Muscle of leg (tissue), 11 donors: ENCODE results near the gene SBK3. TPM values are rescaled to one million over a fixed set of nuclear protein-coding genes. Genes with fewer than 3 reads are reported as not detected.
A peak's percentile ranks its signal among the peaks of the same experiment; 100 is the strongest.
"Not testable (repeated sequence)": the region's sequence is repeated elsewhere in the genome, so short reads cannot be mapped to it uniquely, and the experiment has no call there.

Experiments
- DNase-seq: peaks from one replicate; pipeline ENCODE4 v3.0.0; 2013
- H3K27ac ChIP-seq: one replicate; pipeline ENCODE4 v1.5.1; 2013; ENCODE audit warnings: mild to moderate bottlenecking, low read length, control low read depth
- H3K27me3 ChIP-seq: one replicate; pipeline ENCODE4 v1.6.1; 2013; ENCODE audit warnings: low read length; ENCODE audit not compliant: control insufficient read depth, insufficient read depth
- H3K36me3 ChIP-seq: one replicate; pipeline ENCODE4 v1.6.1; 2013; ENCODE audit warnings: low read length; ENCODE audit not compliant: control insufficient read depth, insufficient read depth
- H3K4me1 ChIP-seq: one replicate; pipeline ENCODE4 v1.6.1; 2013; ENCODE audit warnings: low read length; ENCODE audit not compliant: control insufficient read depth, insufficient read depth
- H3K4me3 ChIP-seq: one replicate; pipeline ENCODE4 v1.5.1; 2013; ENCODE audit warnings: low read length, control low read depth
- H3K9me3 ChIP-seq: replicated peaks from 2 replicates; pipeline ENCODE4 v1.6.1; 2013; ENCODE audit warnings: low read depth, low read length; ENCODE audit not compliant: control insufficient read depth
- WGBS: methylation state at CpG from one replicate; pipeline ENCODE4 v1.1.5; 2013; ENCODE audit warnings: missing lambda C conversion rate; ENCODE audit not compliant: insufficient coverage; 5-methylcytosine and 5-hydroxymethylcytosine counted together
- polyA plus RNA-seq, 8 donors: library from polyadenylated mRNA; unstranded; fragments of 120-200 nt; gene quantifications; one replicate each; pipeline versions ENCODE4 v1.2.1 to v1.2.3, GENCODE V29; 2013; ENCODE audit warnings: inconsistent platforms in 1 of 8, low replicate concordance in 1 of 8; ENCODE audit not compliant: insufficient read length in 8 of 8, insufficient read depth in 1 of 8
- total RNA-seq: library from RNA; stranded (reverse); fragments of 120-200 nt; gene quantifications from one replicate; pipeline ENCODE4 v1.2.4, GENCODE V29; 2013

SBK3 gene
- total and polyA plus RNA-seq, 9 donors, result 0.10 to 0.29 (median 0.14) TPM; not detected in 3

GRCh38 chr19:55576746-55577145 lies 31.4 kb upstream of the SBK3 start:
- Histone ChIP-seq H3K27ac (no peak overlapping the region), H3K36me3 (peaks cover 21% of the 10 kb centered on the region), H3K4me1 (peaks cover 10% of the 10 kb centered on the region), H3K27me3 (no peaks in the 10 kb centered on the region), H3K4me3 (no peak overlapping the region), H3K9me3 (no peaks in the 10 kb centered on the region)
- DNase-seq, result no peak
- WGBS, result 100% methylated on average over 2 of the region's 5 CpGs

GRCh38 chr19:55573929-55574328 lies 28.6 kb upstream of the SBK3 start:
- H3K27ac ChIP-seq, H3K4me1 ChIP-seq, DNase-seq, H3K4me3 ChIP-seq, H3K9me3 ChIP-seq, H3K27me3 ChIP-seq: not testable (repeated sequence)
- no CpG with 5 or more reads among the region's 6 CpGs for WGBS
- peaks cover 21% of the 10 kb centered on the region for H3K36me3 ChIP-seq

GRCh38 chr19:55569477-55569876 lies 24.1 kb upstream of the SBK3 start:
- H3K27ac ChIP-seq, H3K4me1 ChIP-seq, H3K36me3 ChIP-seq, H3K27me3 ChIP-seq, DNase-seq, H3K4me3 ChIP-seq, H3K9me3 ChIP-seq: not testable (repeated sequence)
- 77% methylated on average over 4 of the region's 5 CpGs for WGBS

- no peaks in the 10 kb centered on the region for H3K36me3 ChIP-seq
- H3K4me1 ChIP-seq, result peaks cover 10% of the 10 kb centered on the region
- no peak for DNase-seq
- no peak overlapping the region for H3K4me3 ChIP-seq
- peaks cover 10% of the 10 kb centered on the region for H3K27me3 ChIP-seq
- no peak overlapping the region for H3K27ac ChIP-seq
- H3K9me3 ChIP-seq, result no peaks in the 10 kb centered on the region
Measured at GRCh38 chr19:55567708-55568328, 22.5 kb upstream of the SBK3 start.

- 26% methylated on average over 6 of the region's 9 CpGs for WGBS
- Histone ChIP-seq H3K9me3 (no peaks in the 10 kb centered on the region), H3K27me3 (peaks cover 10% of the 10 kb centered on the region), H3K4me1 (peaks cover 10% of the 10 kb centered on the region), H3K27ac (no peak overlapping the region), H3K36me3 (no peaks in the 10 kb centered on the region), H3K4me3 (no peak overlapping the region)
- no peak for DNase-seq
Measured at GRCh38 chr19:55566823-55567222, 21.5 kb upstream of the SBK3 start.

GRCh38 chr19:55563261-55563690 lies 17.9 kb upstream of the SBK3 start:
- H3K4me1 ChIP-seq, result peaks cover 10% of the 10 kb centered on the region
- H3K4me3 ChIP-seq, result no peak overlapping the region
- H3K36me3 ChIP-seq, result no peaks in the 10 kb centered on the region
- 24% methylated on average over 11 of the region's 12 CpGs for WGBS
- DNase-seq, result peak; percentile 60
- H3K9me3 ChIP-seq, result peaks cover 3% of the 10 kb centered on the region
- peak overlapping the region; percentile 7 for H3K27ac ChIP-seq
- H3K27me3 ChIP-seq, result peaks cover 16% of the 10 kb centered on the region

- Histone ChIP-seq H3K4me1 (peaks cover 13% of the 10 kb centered on the region), H3K9me3 (peaks cover 3% of the 10 kb centered on the region), H3K4me3 (no peak overlapping the region), H3K27ac (no peak overlapping the region), H3K27me3 (peaks cover 11% of the 10 kb centered on the region), H3K36me3 (no peaks in the 10 kb centered on the region)
- WGBS, result 83% methylated on average over 6 of the region's 9 CpGs
- no peak for DNase-seq
Measured at GRCh38 chr19:55559684-55560083, 14.3 kb upstream of the SBK3 start.

GRCh38 chr19:55554741-55555152 lies 9.4 kb upstream of the SBK3 start:
- peaks cover 17% of the 10 kb centered on the region for H3K27me3 ChIP-seq
- H3K4me1 ChIP-seq, result peaks cover 17% of the 10 kb centered on the region
- no peaks in the 10 kb centered on the region for H3K9me3 ChIP-seq
- DNase-seq, result no peak
- no peak overlapping the region for H3K27ac ChIP-seq
- WGBS, result 54% methylated on average over 7 of the region's 8 CpGs
- no peaks in the 10 kb centered on the region for H3K36me3 ChIP-seq
- H3K4me3 ChIP-seq, result no peak overlapping the region

- H3K4me1 ChIP-seq, result peaks cover 21% of the 10 kb centered on the region
- H3K27ac ChIP-seq, result no peak overlapping the region
- H3K27me3 ChIP-seq, result peaks cover 17% of the 10 kb centered on the region
- 100% methylated on average over 1 of the region's 9 CpGs for WGBS
- no peaks in the 10 kb centered on the region for H3K36me3 ChIP-seq
- DNase-seq, result no peak
- H3K4me3 ChIP-seq, result no peak overlapping the region
- H3K9me3 ChIP-seq, result no peaks in the 10 kb centered on the region
Measured at GRCh38 chr19:55554302-55554701, 9.0 kb upstream of the SBK3 start.

GRCh38 chr19:55553217-55554182 lies 8.2 kb upstream of the SBK3 start:
- Histone ChIP-seq H3K27ac (no peak overlapping the region), H3K4me1 (peaks cover 21% of the 10 kb centered on the region), H3K36me3 (no peaks in the 10 kb centered on the region), H3K9me3 (no peaks in the 10 kb centered on the region), H3K27me3 (peaks cover 17% of the 10 kb centered on the region), H3K4me3 (no peak overlapping the region)
- DNase-seq, result no peak
- 42% methylated on average over 10 of the region's 13 CpGs for WGBS
